NT2/D1 (cell line): ENCODE results near the gene OSBPL9.

Source experiments
- DNase-seq: peaks from one replicate; pipeline ENCODE4 v3.0.0-alpha.2; 2011; ENCODE audit warnings: low read depth, low spot score
- H3K27me3 ChIP-seq: 2 replicates; pipeline ENCODE4 v1.6.0; 2011; ENCODE audit warnings: mild to moderate bottlenecking; ENCODE audit not compliant: insufficient read length, insufficient read depth
- H3K36me3 ChIP-seq: 2 replicates; pipeline ENCODE4 v1.6.1; 2011; ENCODE audit warnings: mild to moderate bottlenecking, low read length, mixed read lengths; ENCODE audit not compliant: insufficient read depth, insufficient read length
- H3K4me1 ChIP-seq: 2 replicates; pipeline ENCODE4 v1.5.1; 2011; ENCODE audit not compliant: insufficient read depth, insufficient read length
- H3K4me3 ChIP-seq: 2 replicates; pipeline ENCODE4 v1.5.1; 2011; ENCODE audit warnings: low read depth; ENCODE audit not compliant: insufficient read length
- H3K9ac ChIP-seq: 2 replicates; pipeline ENCODE4 v1.6.0; 2011; ENCODE audit warnings: low read depth; ENCODE audit not compliant: insufficient read length
- H3K9me3 ChIP-seq: 2 replicates; pipeline ENCODE4 v1.5.1; 2011; ENCODE audit warnings: mild to moderate bottlenecking, low read length; ENCODE audit not compliant: insufficient read depth
- SUZ12 ChIP-seq: IDR thresholded peaks from 2 replicates; pipeline ENCODE4 v1.6.1; 2011; ENCODE audit not compliant: insufficient read length, insufficient read depth; ENCODE audit errors: extremely low read depth
- YY1 ChIP-seq: IDR thresholded peaks from 2 replicates; pipeline ENCODE4 v1.6.1; 2011; ENCODE audit not compliant: insufficient read length, insufficient read depth
- ZNF274 ChIP-seq: IDR thresholded peaks from 2 replicates; pipeline ENCODE4 v1.6.1; 2011; ENCODE audit warnings: mild to moderate bottlenecking, low read depth, low read length

The OSBPL9 gene

DNA sequence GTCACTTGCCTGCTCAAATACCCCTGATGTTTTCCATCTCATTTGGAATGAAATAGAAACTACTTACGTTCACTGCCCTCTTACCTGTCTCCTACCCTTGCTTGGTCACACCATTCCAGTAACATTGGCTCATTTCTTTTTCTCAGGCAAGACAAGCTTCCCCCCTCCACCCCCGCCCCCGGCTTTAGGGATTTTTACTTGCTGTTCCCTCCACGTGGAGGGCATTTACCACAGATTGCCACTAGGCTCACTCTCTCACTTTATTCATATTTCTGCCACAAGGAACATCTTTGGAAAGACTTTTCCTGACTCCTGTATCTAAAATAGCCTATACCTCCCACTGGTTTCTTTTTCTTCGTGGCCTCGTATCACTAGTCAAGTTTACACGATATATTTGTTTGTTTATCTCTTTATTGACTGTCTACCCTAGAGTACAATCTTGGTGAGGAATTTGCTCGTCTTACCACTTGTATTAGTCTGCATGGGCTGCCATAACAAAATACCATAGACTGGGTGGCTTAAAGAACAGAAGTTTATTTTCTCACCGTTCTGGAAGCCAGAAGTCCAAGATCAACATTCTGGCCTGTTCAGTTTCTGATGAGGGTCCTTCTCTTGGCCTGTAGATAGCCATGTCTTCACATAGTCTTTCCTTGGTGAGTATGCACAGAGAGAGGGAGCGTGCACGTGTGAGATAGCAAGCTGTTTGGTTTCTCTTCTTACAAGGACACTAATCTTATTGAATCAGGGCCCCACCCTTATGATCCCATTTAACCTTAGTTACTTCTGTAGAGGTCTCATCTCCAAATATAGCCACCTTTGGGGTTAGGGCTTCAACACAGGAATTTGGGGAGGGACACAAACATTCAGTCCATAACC lies 135.4 kb downstream of the OSBPL9 start:
- Histone ChIP-seq H3K9ac (no peak overlapping the region), H3K4me1 (no peaks in the 10 kb centered on the region), H3K36me3 (peaks cover 75% of the 10 kb centered on the region), H3K4me3 (no peak overlapping the region), H3K27me3 (no peaks in the 10 kb centered on the region), H3K9me3 (no peaks in the 10 kb centered on the region)
- DNase-seq, result no peak
- no peak for TF ChIP-seq ZNF274
- TF ChIP-seq SUZ12, result no peak
- TF ChIP-seq YY1, result no peak

DNA sequence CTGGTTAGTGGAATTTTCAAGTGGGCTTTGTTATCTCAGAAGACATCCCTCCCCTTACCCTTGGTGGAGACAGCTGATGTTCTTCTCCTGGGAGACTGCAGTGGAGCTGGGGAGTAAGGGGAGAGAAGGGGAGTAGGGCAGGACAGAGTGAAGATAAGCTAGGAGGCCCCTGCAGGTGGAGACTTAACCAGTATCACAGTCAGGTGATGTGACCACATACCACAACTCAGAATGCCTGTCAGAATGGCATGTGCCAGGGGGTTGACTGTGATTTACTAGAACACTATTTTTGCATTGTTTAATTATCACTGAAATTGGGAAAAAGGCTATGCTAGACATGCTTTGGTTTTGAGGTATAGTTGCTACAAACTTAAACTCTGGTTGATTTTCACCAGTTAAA lies 137.1 kb downstream of the OSBPL9 start:
- H3K9ac ChIP-seq, result no peak overlapping the region
- H3K9me3 ChIP-seq, result no peaks in the 10 kb centered on the region
- no peak for DNase-seq
- H3K36me3 ChIP-seq, result peaks cover 63% of the 10 kb centered on the region
- no peaks in the 10 kb centered on the region for H3K4me1 ChIP-seq
- no peak overlapping the region for H3K4me3 ChIP-seq
- TF ChIP-seq ZNF274 (no peak), SUZ12 (no peak), YY1 (no peak)
- H3K27me3 ChIP-seq, result no peaks in the 10 kb centered on the region

DNA sequence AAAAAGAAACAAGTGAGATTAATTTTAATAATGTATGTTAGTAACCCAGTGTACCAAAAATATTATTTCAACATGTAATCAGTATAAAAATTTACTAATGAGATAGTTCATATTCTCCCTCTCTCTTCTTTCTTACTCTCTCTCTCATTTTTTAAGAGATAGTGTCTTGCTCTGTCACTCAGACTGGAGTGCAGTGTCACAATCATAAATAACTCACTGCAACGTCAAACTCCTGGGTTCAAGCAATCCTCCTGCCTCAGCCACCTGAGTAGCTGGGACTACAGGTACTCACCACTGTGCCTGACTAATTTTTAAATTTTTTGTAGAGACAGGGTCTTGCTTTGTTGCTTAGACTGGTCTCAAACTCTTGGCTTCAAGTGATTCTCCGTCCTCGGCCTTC lies 137.8 kb downstream of the OSBPL9 start:
- H3K9ac ChIP-seq, result no peak overlapping the region
- H3K27me3 ChIP-seq, result no peaks in the 10 kb centered on the region
- no peaks in the 10 kb centered on the region for H3K4me1 ChIP-seq
- TF ChIP-seq SUZ12, result no peak
- no peak for DNase-seq
- no peaks in the 10 kb centered on the region for H3K9me3 ChIP-seq
- H3K36me3 ChIP-seq, result peaks cover 58% of the 10 kb centered on the region
- H3K4me3 ChIP-seq, result no peak overlapping the region

DNA sequence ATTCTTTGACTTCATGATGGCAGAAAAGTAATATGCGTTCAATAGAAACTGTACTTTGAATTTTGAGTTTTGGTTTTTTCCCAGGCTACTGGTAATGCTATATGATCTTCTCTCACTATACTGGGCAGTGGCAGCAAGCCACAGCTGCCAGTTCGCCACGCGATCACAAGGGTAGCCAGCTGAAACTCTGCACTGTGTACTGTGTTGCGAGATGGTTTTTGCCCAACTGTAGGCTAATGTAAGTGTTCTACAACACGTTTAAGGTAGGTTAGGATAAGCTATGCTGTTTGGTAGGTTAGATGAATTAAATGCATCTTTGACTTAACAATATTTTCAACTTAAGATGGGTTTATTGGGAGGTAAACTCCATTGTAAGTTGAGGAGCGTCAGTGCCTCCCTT lies 138.5 kb downstream of the OSBPL9 start:
- Histone ChIP-seq H3K9ac (no peak overlapping the region), H3K36me3 (peaks cover 63% of the 10 kb centered on the region), H3K9me3 (no peaks in the 10 kb centered on the region), H3K4me1 (no peaks in the 10 kb centered on the region), H3K4me3 (no peak overlapping the region), H3K27me3 (no peaks in the 10 kb centered on the region)
- DNase-seq, result no peak
- no peak for TF ChIP-seq SUZ12
- TF ChIP-seq YY1, result no peak
- no peak for TF ChIP-seq ZNF274

DNA sequence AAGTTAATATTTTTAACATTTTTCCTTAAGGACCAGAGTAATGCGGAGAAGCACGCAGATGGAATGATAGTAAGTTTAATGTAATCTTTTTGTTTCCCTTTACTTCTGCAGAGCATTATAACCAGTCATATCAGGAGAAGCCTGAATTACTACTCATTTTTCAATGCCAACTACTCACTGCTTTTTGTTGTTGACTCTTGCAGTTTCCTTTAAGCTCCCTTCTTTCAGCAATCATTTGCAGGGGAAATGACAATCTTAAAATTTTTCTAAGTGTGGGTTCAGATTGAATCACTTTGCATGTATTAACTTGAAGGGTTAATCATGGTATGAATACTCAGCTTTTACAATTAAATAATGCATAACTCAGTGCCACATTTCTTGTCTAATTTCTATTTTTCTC lies 139.4 kb downstream of the OSBPL9 start:
- no peak overlapping the region for H3K9ac ChIP-seq
- DNase-seq, result no peak
- H3K27me3 ChIP-seq, result no peaks in the 10 kb centered on the region
- H3K9me3 ChIP-seq, result no peaks in the 10 kb centered on the region
- no peak overlapping the region for H3K4me3 ChIP-seq
- TF ChIP-seq YY1, result no peak
- no peak for TF ChIP-seq SUZ12
- no peak for TF ChIP-seq ZNF274
- no peaks in the 10 kb centered on the region for H3K4me1 ChIP-seq
- H3K36me3 ChIP-seq, result peaks cover 62% of the 10 kb centered on the region

DNA sequence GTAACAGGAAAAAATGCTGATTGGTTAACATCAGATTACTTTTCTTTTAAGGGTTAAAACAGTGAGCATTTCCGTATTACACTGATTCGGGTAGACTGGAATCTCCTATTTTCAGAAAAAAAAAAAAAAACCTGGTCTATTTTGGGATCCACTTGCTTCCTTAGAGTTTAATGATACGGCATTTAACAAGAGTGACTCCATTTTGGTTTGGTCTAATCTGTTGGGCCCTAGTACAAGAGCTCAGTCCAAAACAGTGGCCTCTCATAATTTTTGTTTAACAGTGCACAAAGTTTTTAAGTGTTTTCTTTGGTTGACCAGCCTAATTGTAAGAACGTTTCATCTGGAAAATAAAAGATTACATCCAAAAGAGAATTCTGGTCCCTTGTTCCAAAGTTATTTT lies 141.4 kb downstream of the OSBPL9 start:
- Histone ChIP-seq H3K9ac (no peak overlapping the region), H3K27me3 (no peaks in the 10 kb centered on the region), H3K9me3 (no peaks in the 10 kb centered on the region), H3K4me3 (no peak overlapping the region), H3K36me3 (peaks cover 64% of the 10 kb centered on the region), H3K4me1 (no peaks in the 10 kb centered on the region)
- no peak for DNase-seq
- TF ChIP-seq YY1, result no peak
- no peak for TF ChIP-seq ZNF274
- TF ChIP-seq SUZ12, result no peak

DNA sequence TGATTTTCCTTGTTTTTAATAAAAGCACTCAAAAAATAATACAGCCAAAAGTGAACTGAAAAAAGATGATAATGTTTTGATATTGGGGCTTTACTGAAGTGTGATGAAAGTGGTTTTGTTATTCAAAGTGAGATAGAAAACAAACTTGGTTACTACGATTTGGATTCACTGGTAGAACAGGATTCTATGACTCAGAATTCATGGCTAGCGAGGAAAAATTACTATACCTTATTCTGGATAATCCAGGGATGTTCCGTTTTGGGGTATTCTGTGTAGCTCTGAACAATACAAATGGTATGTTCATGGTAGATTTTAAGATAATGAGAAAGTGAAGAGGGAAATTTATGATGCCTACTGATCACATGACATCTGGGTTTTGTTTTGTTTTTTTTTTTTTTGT lies 144.0 kb downstream of the OSBPL9 start:
- Histone ChIP-seq H3K9ac (no peak overlapping the region), H3K9me3 (no peaks in the 10 kb centered on the region), H3K4me3 (no peak overlapping the region), H3K36me3 (peaks cover 61% of the 10 kb centered on the region), H3K27me3 (no peaks in the 10 kb centered on the region), H3K4me1 (no peaks in the 10 kb centered on the region)
- no peak for DNase-seq
- no peak for TF ChIP-seq ZNF274
- TF ChIP-seq YY1, result no peak
- TF ChIP-seq SUZ12, result no peak
